K562 (cell line): ENCODE results near the gene ADAMTSL3. TPM values are rescaled to one million over a fixed set of nuclear protein-coding genes. Genes with fewer than 3 reads are reported as not detected.

Source experiments
- ATF7 ChIP-seq: fragments of 450-650 bp; IDR thresholded peaks from 2 replicates; pipeline ENCODE4 v1.7.1; 2014; ENCODE audit warnings: mild to moderate bottlenecking, moderate library complexity
- C11orf30 ChIP-seq: fragments of 450-650 bp; IDR thresholded peaks from 2 replicates; pipeline ENCODE4 v1.6.1; 2016; ENCODE audit warnings: low read depth, mild to moderate bottlenecking
- CREB3 ChIP-seq: fragments of 450-650 bp; conservative IDR thresholded peaks from 2 replicates; pipeline ENCODE4 v1.6.1; 2016; ENCODE audit warnings: missing genetic modification characterization, low read depth, mild to moderate bottlenecking, missing compliant biosample characterization, moderate library complexity
- E2F1 ChIP-seq: sonication (generic); formaldehyde crosslinking; IDR thresholded peaks from 2 replicates; pipeline ENCODE4 v1.8.1; 2023; ENCODE audit warnings: mild to moderate bottlenecking, missing genetic modification reagents, moderate library complexity
- FOXM1 ChIP-seq, 2 experiments: fragments of 450-650 bp in 1 of 2; sonication (generic) in 1 of 2; formaldehyde crosslinking in 1 of 2; IDR thresholded peaks; 2 replicates each; pipeline versions ENCODE4 v1.6.1 to v1.9.0; 2017 to 2022; ENCODE audit warnings: low read depth in 2 of 2, mild to moderate bottlenecking in 2 of 2, missing genetic modification reagents in 1 of 2, moderate library complexity in 1 of 2
- MAFF ChIP-seq: IDR thresholded peaks from 2 replicates; pipeline ENCODE4 v1.6.1; 2012; ENCODE audit warnings: low read length, improper control_type of control experiment
- MCM3 ChIP-seq: fragments of 450-650 bp; IDR thresholded peaks from 2 replicates; pipeline ENCODE4 v1.6.1; 2016
- NFE2 ChIP-seq: IDR thresholded peaks from 2 replicates; pipeline ENCODE4 v1.6.1; 2014; ENCODE audit warnings: antibody characterized with exemption, low read depth
- NFE2L1 ChIP-seq: fragments of 450-650 bp; IDR thresholded peaks from 2 replicates; pipeline ENCODE4 v1.6.1; 2016; ENCODE audit warnings: missing genetic modification characterization, low read depth, mild to moderate bottlenecking, missing compliant biosample characterization, moderate library complexity, borderline replicate concordance
- NKRF ChIP-seq: fragments of 450-650 bp; IDR thresholded peaks from 2 replicates; pipeline ENCODE4 v1.6.1; 2016; ENCODE audit warnings: borderline replicate concordance
- NUFIP1 ChIP-seq: fragments of 450-650 bp; IDR thresholded peaks from 2 replicates; pipeline ENCODE4 v1.6.1; 2018; ENCODE audit not compliant: partially characterized antibody
- RBM25 ChIP-seq: fragments of 200-400 bp; formaldehyde crosslinking; IDR thresholded peaks from 2 replicates; pipeline ENCODE4 v1.6.1; 2018; ENCODE audit warnings: low read length, low read depth, moderate library complexity; ENCODE audit not compliant: severe bottlenecking
- SOX6 ChIP-seq: fragments of 450-650 bp; IDR thresholded peaks from 2 replicates; pipeline ENCODE4 v1.6.1; 2014; ENCODE audit warnings: mild to moderate bottlenecking
- TAF7 ChIP-seq: fragments of 450-650 bp; IDR thresholded peaks from 2 replicates; pipeline ENCODE4 v1.6.1; 2016; ENCODE audit warnings: missing genetic modification characterization, missing compliant biosample characterization
- ZKSCAN1 ChIP-seq: fragments of 150-350 bp; IDR thresholded peaks from 2 replicates; pipeline ENCODE4 v1.6.1; 2016; ENCODE audit warnings: low read depth, low read length
- ZNF175 ChIP-seq: fragments of 200-800 bp; sonication (Bioruptor generic); IDR thresholded peaks from 2 replicates; pipeline ENCODE4 v1.6.1; 2016; ENCODE audit warnings: low read depth, mild to moderate bottlenecking, missing genetic modification characterization, missing compliant biosample characterization
- ZNF274 ChIP-seq: IDR thresholded peaks from 2 replicates; pipeline ENCODE4 v1.6.1; 2011; ENCODE audit warnings: low read depth, mild to moderate bottlenecking, low read length, moderate library complexity, borderline replicate concordance
- ZNF316 ChIP-seq: fragments of 450-650 bp; IDR thresholded peaks from 2 replicates; pipeline ENCODE4 v1.6.1; 2016
- ZNF354B ChIP-seq: fragments of 250-450 bp; sonication (Bioruptor Pico); IDR thresholded peaks from 2 replicates; pipeline ENCODE4 v1.4.0; 2020
- ZNF518B ChIP-seq: fragments of 250-450 bp; sonication (Bioruptor Pico); IDR thresholded peaks from 2 replicates; pipeline ENCODE4 v1.5.0; 2021; ENCODE audit warnings: mild to moderate bottlenecking, moderate library complexity
- ZNF644 ChIP-seq: fragments of 200-800 bp; sonication (Bioruptor generic); IDR thresholded peaks from 2 replicates; pipeline ENCODE4 v1.6.1; 2016; ENCODE audit warnings: low read depth, missing genetic modification characterization, missing compliant biosample characterization
- ZNF696 ChIP-seq: fragments of 250-450 bp; sonication (Bioruptor Pico); conservative IDR thresholded peaks from 2 replicates; pipeline ENCODE4 v1.4.0; 2020; ENCODE audit warnings: mild to moderate bottlenecking, moderate library complexity
- polyA plus RNA-seq, 8 experiments: library from polyadenylated mRNA; depleted of rRNA in 4 of 8; stranded (reverse) in 5 of 8; unstranded in 3 of 8; fragments of >200 nt; fragmentation: Nextera tagmentation in 2 of 8; fragmentation: Illumina TruSeq in 1 of 8; extraction: Ambion mirVana in 2 of 8; extraction: Trizol in 1 of 8; gene quantifications; 2 replicates each; pipeline versions ENCODE4 v1.2.1 to v1.2.3, GENCODE V29; 2011 to 2014; ENCODE audit warnings: inconsistent platforms in 1 of 8, missing spikeins in 1 of 8
- total RNA-seq, 7 experiments: library from RNA; depleted of rRNA in 6 of 7; stranded (reverse); fragments of >200 nt in 6 of 7; fragmentation: Illumina TruSeq in 2 of 7; extraction: Trizol in 2 of 7; gene quantifications; 2 replicates each; pipeline versions ENCODE4 v1.2.1 to v1.2.3, GENCODE V29; 2011 to 2021; ENCODE audit warnings: low replicate concordance in 1 of 7

The ADAMTSL3 gene
- total and polyA plus RNA-seq, 9 of the 15 experiments (the other 6 are each of a cell fraction or from before 2014, with no cell fraction given) = 0.01 to 0.18 (median 0.07) TPM; not detected in 3

GRCh38 chr15:83871808-83872559 is 218.1 kb downstream of the ADAMTSL3 start (continued):
- TF ChIP-seq ATF7 (no peak), ZNF316 (peak; percentile 93), ZNF644 (tag) (no peak), C11orf30 (peak; percentile 86), MCM3 (no peak), NUFIP1 (no peak), ZKSCAN1 (no peak), ZNF696 (CRISPR knock-in tag) (no peak), ZNF274 (no peak), RBM25 (no peak), SOX6 (no peak), E2F1 (CRISPR knock-in tag) (no peak), TAF7 (tag) (no peak), ZNF354B (CRISPR knock-in tag) (no peak), ZNF175 (CRISPR knock-in tag) (no peak), NFE2L1 (tag) (peak; percentile 56; the same call in 1 of the 2 replicates), MAFF (peak; percentile 82), CREB3 (no peak), FOXM1 (IDR thresholded peaks at IDR 0.05; ENCODE audit: low read depth) (no peak), FOXM1 (CRISPR knock-in tag; IDR thresholded peaks at IDR 0.05; ENCODE audit: low read depth) (no peak), NFE2 (peak; percentile 88), ZNF518B (CRISPR knock-in tag) (no peak), NKRF (no peak)
